ENCODE results near the gene ORM1.

Gene ORM1

GRCh38 chr9:114311571-114312512, 11.1 kb upstream of the ORM1 start:
- TF ChIP-seq, protein P1, sequence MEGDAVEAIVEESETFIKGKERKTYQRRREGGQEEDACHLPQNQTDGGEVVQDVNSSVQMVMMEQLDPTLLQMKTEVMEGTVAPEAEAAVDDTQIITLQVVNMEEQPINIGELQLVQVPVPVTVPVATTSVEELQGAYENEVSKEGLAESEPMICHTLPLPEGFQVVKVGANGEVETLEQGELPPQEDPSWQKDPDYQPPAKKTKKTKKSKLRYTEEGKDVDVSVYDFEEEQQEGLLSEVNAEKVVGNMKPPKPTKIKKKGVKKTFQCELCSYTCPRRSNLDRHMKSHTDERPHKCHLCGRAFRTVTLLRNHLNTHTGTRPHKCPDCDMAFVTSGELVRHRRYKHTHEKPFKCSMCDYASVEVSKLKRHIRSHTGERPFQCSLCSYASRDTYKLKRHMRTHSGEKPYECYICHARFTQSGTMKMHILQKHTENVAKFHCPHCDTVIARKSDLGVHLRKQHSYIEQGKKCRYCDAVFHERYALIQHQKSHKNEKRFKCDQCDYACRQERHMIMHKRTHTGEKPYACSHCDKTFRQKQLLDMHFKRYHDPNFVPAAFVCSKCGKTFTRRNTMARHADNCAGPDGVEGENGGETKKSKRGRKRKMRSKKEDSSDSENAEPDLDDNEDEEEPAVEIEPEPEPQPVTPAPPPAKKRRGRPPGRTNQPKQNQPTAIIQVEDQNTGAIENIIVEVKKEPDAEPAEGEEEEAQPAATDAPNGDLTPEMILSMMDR (IDR thresholded peaks at IDR 0.05; ENCODE audit: borderline replicate concordance, control extremely low read depth, extremely low read depth, insufficient read depth, missing control alignments) = no peak
- in situ Hi-C loops (cut with MboI; ENCODE audit: low sequenced_read_pairs, unreplicated experiment) = no loop called here
- no peak for DNase-seq (ENCODE audit: low spot score)

DNA sequence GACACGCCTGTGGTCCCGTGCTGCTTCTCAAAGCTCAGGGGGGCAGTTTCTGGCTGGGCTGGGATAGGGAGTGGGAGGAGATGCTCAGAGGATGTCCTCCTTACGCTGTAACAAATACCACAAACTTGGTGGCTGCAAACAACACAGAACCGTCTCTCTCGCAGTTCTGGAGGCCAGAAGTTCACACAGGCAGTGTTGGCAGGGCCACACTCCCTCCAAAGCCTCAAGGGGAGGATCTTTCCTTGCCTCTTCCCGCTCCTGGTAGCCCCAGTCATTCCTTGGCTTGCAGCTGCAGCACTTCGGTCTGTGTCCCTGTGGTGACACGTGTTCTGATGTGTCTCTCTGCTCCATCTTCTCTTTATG, 10.4 kb upstream of the ORM1 start:
- TF ChIP-seq, protein P1 (IDR thresholded peaks at IDR 0.05; ENCODE audit: borderline replicate concordance, control extremely low read depth, extremely low read depth, insufficient read depth, missing control alignments) = no peak
- DNase-seq (ENCODE audit: low spot score) = no peak
- in situ Hi-C loops (cut with MboI; ENCODE audit: low sequenced_read_pairs, unreplicated experiment) = no loop called here

DNA sequence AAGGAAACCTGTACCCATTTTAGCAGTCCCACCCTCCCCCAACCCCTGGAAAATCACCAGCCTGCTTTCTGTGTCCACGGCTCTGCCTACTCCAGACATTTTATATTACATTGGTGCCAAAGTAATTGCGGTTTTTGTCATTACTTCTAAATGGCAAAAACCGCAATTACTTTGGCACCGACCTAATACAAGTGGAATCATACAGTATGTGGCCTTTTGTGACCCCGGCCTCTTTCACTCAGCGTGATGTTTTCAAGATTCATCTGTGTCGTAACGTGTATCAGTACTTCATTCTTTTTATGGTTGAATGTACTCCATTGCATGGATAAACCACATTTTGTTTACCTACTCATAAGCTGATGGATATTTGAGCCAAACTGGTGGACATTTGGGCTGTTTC, 9.7 kb upstream of the ORM1 start:
- DNase-seq (ENCODE audit: low spot score) = no peak
- in situ Hi-C loops (cut with MboI; ENCODE audit: low sequenced_read_pairs, unreplicated experiment) = no loop called here
- TF ChIP-seq, protein P1 (IDR thresholded peaks at IDR 0.05; ENCODE audit: borderline replicate concordance, control extremely low read depth, extremely low read depth, insufficient read depth, missing control alignments) = no peak

- DNase-seq (ENCODE audit: low spot score) = no peak
- TF ChIP-seq, protein P1 (IDR thresholded peaks at IDR 0.05; ENCODE audit: borderline replicate concordance, control extremely low read depth, extremely low read depth, insufficient read depth, missing control alignments) = no peak
- in situ Hi-C loops (cut with MboI; ENCODE audit: low sequenced_read_pairs, unreplicated experiment) = no loop called here
Measured at GRCh38 chr9:114314256-114314867, 8.5 kb upstream of the ORM1 start.

GRCh38 chr9:114314881-114315722, 7.8 kb upstream of the ORM1 start:
- in situ Hi-C loops (cut with MboI; ENCODE audit: low sequenced_read_pairs, unreplicated experiment) = no loop called here
- DNase-seq (ENCODE audit: low spot score) = no peak
- TF ChIP-seq, protein P1 (IDR thresholded peaks at IDR 0.05; ENCODE audit: borderline replicate concordance, control extremely low read depth, extremely low read depth, insufficient read depth, missing control alignments) = no peak

- DNase-seq (ENCODE audit: low spot score) = no peak
- TF ChIP-seq, protein P1 (IDR thresholded peaks at IDR 0.05; ENCODE audit: borderline replicate concordance, control extremely low read depth, extremely low read depth, insufficient read depth, missing control alignments) = no peak
- in situ Hi-C loops (cut with MboI; ENCODE audit: low sequenced_read_pairs, unreplicated experiment) = no loop called here
Measured at GRCh38 chr9:114315723-114316363, 7.1 kb upstream of the ORM1 start.
